GM18517 (cell line): Measurements from ENCODE around the gene PIGZ.
"Not testable (repeated sequence)": the region's sequence is repeated elsewhere in the genome, so short reads cannot be mapped to it uniquely, and the experiment has no call there.

Experiments
- ATAC-seq: cut with Tn5 transposase; IDR thresholded peaks from one replicate; pipeline ENCODE4 v1.9.1; 2021; ENCODE audit warnings: mild to moderate bottlenecking, moderate library complexity; ENCODE audit not compliant: unreplicated experiment

PIGZ gene

GRCh38 chr3:196951371-196951770, 17.3 kb downstream of the PIGZ start:
- ATAC-seq = no peak

GRCh38 chr3:196949750-196950149, 18.9 kb downstream of the PIGZ start:
- ATAC-seq = no peak

GRCh38 chr3:196949285-196949619, 19.4 kb downstream of the PIGZ start:
- no peak for ATAC-seq

- ATAC-seq = no peak
These were observed 20.0 kb downstream of the PIGZ start for GRCh38 chr3:196948442-196949284.

- ATAC-seq = no peak
These were observed 20.7 kb downstream of the PIGZ start for GRCh38 chr3:196947860-196948441.

- ATAC-seq = no peak
These were observed 21.3 kb downstream of the PIGZ start for GRCh38 chr3:196947136-196947859.

- ATAC-seq = not testable (repeated sequence)
These were observed 24.4 kb downstream of the PIGZ start for GRCh38 chr3:196944037-196944790.

GRCh38 chr3:196942915-196943277, 25.7 kb downstream of the PIGZ start:
- ATAC-seq = peak; percentile 6

- ATAC-seq = peak; percentile 77
These were observed 26.3 kb downstream of the PIGZ start, which contains the start of gene NCBP2 for GRCh38 chr3:196942226-196942914. NCBP2 (minus strand) TSS chr3:196942528; CDS start chr3:196942503, 25 bp downstream.

GRCh38 chr3:196941729-196942225, 26.9 kb downstream of the PIGZ start:
- ATAC-seq = peak; percentile 27

GRCh38 chr3:196938576-196938975, 30.1 kb downstream of the PIGZ start:
- ATAC-seq = no peak

GRCh38 chr3:196938124-196938523, 30.5 kb downstream of the PIGZ start:
- no peak for ATAC-seq

GRCh38 chr3:196936288-196936687, 32.3 kb downstream of the PIGZ start:
- no peak for ATAC-seq

- no peak for ATAC-seq
These were observed 36.0 kb downstream of the PIGZ start for GRCh38 chr3:196932600-196932999.

GRCh38 chr3:196931828-196932587, 36.6 kb downstream of the PIGZ start:
- no peak for ATAC-seq

- no peak for ATAC-seq
These were observed 37.5 kb downstream of the PIGZ start for GRCh38 chr3:196931157-196931556.

GRCh38 chr3:196927571-196928453, 40.8 kb downstream of the PIGZ start:
- no peak for ATAC-seq

GRCh38 chr3:196920733-196921132, 47.9 kb downstream of the PIGZ start:
- no peak for ATAC-seq

GRCh38 chr3:196918968-196919367, 49.7 kb downstream of the PIGZ start:
- no peak for ATAC-seq
